GM12891 (cell line): Measurements from ENCODE around the gene STRIP2.

Experiments used
- PAX5 ChIP-seq: IDR thresholded peaks from 2 replicates; pipeline ENCODE4 v1.6.1; 2011; ENCODE audit warnings: low read length, moderate library complexity, mild to moderate bottlenecking; ENCODE audit not compliant: insufficient read depth, severe bottlenecking
- POLR2A ChIP-seq: IDR thresholded peaks from 2 replicates; pipeline ENCODE4 v1.6.1; 2011; ENCODE audit warnings: low read depth, low read length, control low read depth
- POLR2AphosphoS5 ChIP-seq: IDR thresholded peaks from 2 replicates; pipeline ENCODE4 v1.6.1; 2011; ENCODE audit warnings: low read depth, low read length, control low read depth
- TAF1 ChIP-seq: IDR thresholded peaks from 2 replicates; pipeline ENCODE4 v1.6.1; 2011; ENCODE audit warnings: low read depth, low read length, control low read depth

- TF ChIP-seq POLR2A (no peak), PAX5 (no peak), TAF1 (no peak), POLR2AphosphoS5 (no peak)
These were observed 2.2 kb downstream of the STRIP2 start for GRCh38 chr7:129436335-129436923.
